SK-N-SH (cell line): ENCODE results near the gene HAUS7. TPM values are rescaled to one million over a fixed set of nuclear protein-coding genes. Genes with fewer than 3 reads are reported as not detected.

Source experiments
- CTCF ChIA-PET: fragments of 300-600, 350-600 bp; formaldehyde crosslinking; extraction: SDS; loops from one replicate; lab custom pipeline; 2021; lab: Yijun Ruan, JAX
- POLR2A ChIA-PET: fragments of 350-600 bp; sonication (Branson Sonifier 250); formaldehyde crosslinking; extraction: SDS; loops from one replicate; lab custom pipeline; 2020; ENCODE audit warnings: antibody characterized with exemption, inconsistent platforms; lab: Yijun Ruan, JAX
- DNase-seq: peaks from one replicate; pipeline ENCODE4 v3.0.0; 2012
- H2AFZ ChIP-seq: fragments of 200-600 bp; sonication (generic); 2 replicates; pipeline ENCODE4 v1.8.1; 2016; ENCODE audit warnings: antibody characterized with exemption, mild to moderate bottlenecking, low read depth
- H3F3A ChIP-seq: fragments of 200-600 bp; sonication (generic); replicated peaks from 2 replicates; pipeline ENCODE3; 2016; ENCODE audit warnings: antibody characterized with exemption, mild to moderate bottlenecking; ENCODE audit not compliant: insufficient read depth
- H3K27ac ChIP-seq, 2 experiments: fragments of 200-500 bp in 1 of 2; fragments of 200-600 bp in 1 of 2; sonication (Bioruptor generic) in 1 of 2; sonication (generic), shearing (Covaris generic) in 1 of 2; 2 replicates each; pipeline versions ENCODE4 v1.5.1 to v1.6.1; 2014 to 2016; ENCODE audit warnings: low read depth in 2 of 2, inconsistent platforms in 1 of 2, low read length in 1 of 2, mild to moderate bottlenecking in 1 of 2, mixed read lengths in 1 of 2
- H3K27me3 ChIP-seq: fragments of 200-600 bp; sonication (generic), shearing (Covaris generic); 2 replicates; pipeline ENCODE4 v1.6.1; 2016; ENCODE audit warnings: mixed run types; ENCODE audit not compliant: insufficient read depth
- H3K36me3 ChIP-seq, 2 experiments: fragments of 200-500 bp in 1 of 2; fragments of 200-600 bp in 1 of 2; sonication (Bioruptor generic) in 1 of 2; sonication (generic) in 1 of 2; replicated peaks in 1 of 2; 2 replicates each; pipeline versions ENCODE3 to v1.5.1; 2014 to 2016; ENCODE audit warnings: low read length in 1 of 2, mild to moderate bottlenecking in 1 of 2; ENCODE audit not compliant: insufficient read depth in 2 of 2, control insufficient read depth in 1 of 2
- H3K4me1 ChIP-seq, 2 experiments: fragments of 200-500 bp in 1 of 2; fragments of 200-600 bp in 1 of 2; sonication (Bioruptor generic) in 1 of 2; sonication (generic), shearing (Covaris generic) in 1 of 2; 2 replicates each; pipeline versions ENCODE4 v1.5.1 to v1.6.1; 2014 to 2016; ENCODE audit warnings: low read depth in 1 of 2, low read length in 1 of 2, mixed run types in 1 of 2; ENCODE audit not compliant: insufficient read depth in 2 of 2, control insufficient read depth in 1 of 2
- H3K4me2 ChIP-seq: fragments of 200-600 bp; sonication (generic), shearing (Covaris generic); 2 replicates; pipeline ENCODE4 v1.6.1; 2017; ENCODE audit warnings: mixed run types
- H3K4me3 ChIP-seq, 2 experiments: fragments of 200-500 bp in 1 of 2; fragments of 200-600 bp in 1 of 2; sonication (Bioruptor generic) in 1 of 2; sonication (generic), shearing (Covaris generic) in 1 of 2; 2 replicates each; pipeline versions ENCODE4 v1.5.1 to v1.8.1; 2014 to 2016; ENCODE audit warnings: low read depth in 2 of 2, inconsistent platforms in 1 of 2, low read length in 1 of 2, mild to moderate bottlenecking in 1 of 2, mixed read lengths in 1 of 2, moderate library complexity in 1 of 2
- H3K79me2 ChIP-seq: fragments of 200-600 bp; sonication (generic); 2 replicates; pipeline ENCODE4 v1.8.1; 2017; ENCODE audit warnings: mild to moderate bottlenecking; ENCODE audit not compliant: insufficient read depth
- H3K9ac ChIP-seq: fragments of 200-600 bp; sonication (generic); 2 replicates; pipeline ENCODE4 v1.6.1; 2017; ENCODE audit warnings: mixed run types
- H3K9me2 ChIP-seq: fragments of 200-600 bp; sonication (generic); 2 replicates; pipeline ENCODE4 v1.6.1; 2017; ENCODE audit warnings: mixed run types
- H3K9me3 ChIP-seq: fragments of 200-600 bp; sonication (generic); 2 replicates; pipeline ENCODE4 v1.6.1; 2017; ENCODE audit warnings: mixed run types, mild to moderate bottlenecking, moderate library complexity
- H4K20me1 ChIP-seq: fragments of 200-600 bp; sonication (generic); 2 replicates; pipeline ENCODE4 v1.6.1; 2017; ENCODE audit warnings: mild to moderate bottlenecking, mixed run types; ENCODE audit not compliant: insufficient read depth
- CHD2 ChIP-seq: fragments of 150-350 bp; IDR thresholded peaks from 2 replicates; pipeline ENCODE4 v1.6.1; 2018; ENCODE audit warnings: low read length; ENCODE audit not compliant: partially characterized antibody
- EZH2phosphoT487 ChIP-seq: fragments of 200-600 bp; sonication (generic); IDR thresholded peaks from 2 replicates; pipeline ENCODE4 v1.6.1; 2017; ENCODE audit warnings: low read depth, mixed run types, mild to moderate bottlenecking, antibody characterized with exemption, moderate library complexity, borderline replicate concordance
- FOSL2 ChIP-seq: IDR thresholded peaks from 2 replicates; pipeline ENCODE4 v1.4.0; 2012; ENCODE audit warnings: low read depth, mild to moderate bottlenecking, moderate library complexity, borderline replicate concordance
- FOXJ3 ChIP-seq: sonication (generic); formaldehyde crosslinking; IDR thresholded peaks from 2 replicates; pipeline ENCODE4 v1.5.1; 2020; ENCODE audit warnings: mild to moderate bottlenecking, missing genetic modification reagents
- FOXM1 ChIP-seq: IDR thresholded peaks from 2 replicates; pipeline ENCODE4 v1.4.0; 2012; ENCODE audit warnings: low read depth, mild to moderate bottlenecking
- GATA2 ChIP-seq: sonication (generic); formaldehyde crosslinking; IDR thresholded peaks from 2 replicates; pipeline ENCODE4 v1.5.0; 2020; ENCODE audit warnings: mild to moderate bottlenecking, missing genetic modification reagents
- MEF2A ChIP-seq: IDR thresholded peaks from 2 replicates; pipeline ENCODE4 v1.4.0; 2012; ENCODE audit warnings: low read depth, borderline replicate concordance
- NFIC ChIP-seq: IDR thresholded peaks from 2 replicates; pipeline ENCODE4 v1.4.0; 2012; ENCODE audit warnings: borderline replicate concordance
- RFX5 ChIP-seq: IDR thresholded peaks from 2 replicates; pipeline ENCODE4 v1.6.1; 2012; ENCODE audit warnings: mild to moderate bottlenecking, improper control_type of control experiment, low read length
- SIN3A ChIP-seq: IDR thresholded peaks from 2 replicates; pipeline ENCODE4 v1.6.1; 2012; ENCODE audit warnings: low read depth, mild to moderate bottlenecking, low read length, moderate library complexity, borderline replicate concordance
- TCF12 ChIP-seq: IDR thresholded peaks from 2 replicates; pipeline ENCODE4 v1.4.0; 2012
- TEAD4 ChIP-seq: IDR thresholded peaks from 2 replicates; pipeline ENCODE4 v1.4.0; 2012; ENCODE audit warnings: mild to moderate bottlenecking, borderline replicate concordance; ENCODE audit not compliant: insufficient read depth
- YY1 ChIP-seq: IDR thresholded peaks from 2 replicates; pipeline ENCODE4 v1.4.0; 2012; ENCODE audit warnings: low read depth, mild to moderate bottlenecking
- WGBS: methylation state at CpG from one replicate; pipeline ENCODE4 v1.1.6; 2017; ENCODE audit warnings: low lambda C conversion rate; 5-methylcytosine and 5-hydroxymethylcytosine counted together
- polyA plus RNA-seq, 3 experiments: library from polyadenylated mRNA; depleted of rRNA; stranded (reverse); fragments of >200 nt; gene quantifications; 2 replicates each; pipeline ENCODE4 v1.2.3, GENCODE V29; 2012
- TF ChIP-seq, protein P1 (sequence below): IDR thresholded peaks from 2 replicates; pipeline ENCODE4; 2012
- TF ChIP-seq, protein P2 (sequence below): IDR thresholded peaks from 2 replicates; pipeline ENCODE4 v1.4.0; 2012; ENCODE audit warnings: low read depth
- TF ChIP-seq, protein P3 (sequence below): IDR thresholded peaks from 2 replicates; pipeline ENCODE4 v1.4.0; 2012; ENCODE audit warnings: low read depth, borderline replicate concordance
- TF ChIP-seq, protein P4 (sequence below): IDR thresholded peaks from 2 replicates; pipeline ENCODE4 v1.6.1; 2012; ENCODE audit warnings: mild to moderate bottlenecking, low read depth, low read length, moderate library complexity
- TF ChIP-seq, protein P5 (sequence below): IDR thresholded peaks from 2 replicates; pipeline ENCODE4 v1.4.0; 2012; ENCODE audit warnings: low read depth, borderline replicate concordance

HAUS7 gene
- polyA plus RNA-seq, 1 of the 3 experiments (the other 2 are of a cell fraction), result 39.7 TPM

DNA sequence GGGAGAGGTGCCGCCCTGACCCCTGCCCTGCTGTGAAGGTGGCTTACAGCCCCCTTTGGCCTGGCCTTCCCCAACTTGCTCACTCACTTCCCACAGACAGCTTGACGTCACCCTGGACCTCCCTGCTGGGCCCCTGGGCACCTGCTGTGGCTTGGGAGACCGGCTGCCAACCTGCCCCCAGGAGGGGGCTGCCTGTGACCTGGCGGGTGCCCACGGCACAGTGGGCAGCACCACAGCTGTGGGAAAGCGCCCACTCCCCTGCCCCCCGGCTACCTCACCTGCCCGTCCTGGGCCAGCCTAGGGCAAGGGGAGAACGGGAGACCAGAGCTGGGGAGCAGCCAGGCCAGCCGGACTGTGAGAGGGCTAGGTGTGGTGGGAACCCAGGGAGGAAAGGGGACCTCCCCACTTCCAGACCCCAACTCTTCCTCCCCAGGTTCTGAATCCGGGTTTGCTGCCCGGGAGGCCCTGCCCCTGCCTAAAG is 61.5 kb downstream of the HAUS7 start:
- no peak overlapping the region for H3K4me3 ChIP-seq
- no peaks in the 10 kb centered on the region for H4K20me1 ChIP-seq
- no peaks in the 10 kb centered on the region for H3F3A ChIP-seq
- no peaks in the 10 kb centered on the region for H3K9me2 ChIP-seq
- ChIA-PET CTCF (interaction anchor here (1.6 kb wide), 1 partner anchor 9 kb away, joined by 4 read pairs; no protein-coding TSS in a partner anchor), POLR2A (no interaction called here)
- 58% methylated on average over 4 of the region's 12 CpGs for WGBS
- TF ChIP-seq FOXM1 (no peak), YY1 (no peak), FOSL2 (no peak), CHD2 (no peak), SIN3A (no peak), EZH2phosphoT487 (no peak), GATA2 (CRISPR knock-in tag) (no peak), TCF12 (no peak), RFX5 (no peak), FOXJ3 (CRISPR knock-in tag) (no peak), MEF2A (no peak), NFIC (no peak), TEAD4 (no peak)
- TF ChIP-seq, protein P1, sequence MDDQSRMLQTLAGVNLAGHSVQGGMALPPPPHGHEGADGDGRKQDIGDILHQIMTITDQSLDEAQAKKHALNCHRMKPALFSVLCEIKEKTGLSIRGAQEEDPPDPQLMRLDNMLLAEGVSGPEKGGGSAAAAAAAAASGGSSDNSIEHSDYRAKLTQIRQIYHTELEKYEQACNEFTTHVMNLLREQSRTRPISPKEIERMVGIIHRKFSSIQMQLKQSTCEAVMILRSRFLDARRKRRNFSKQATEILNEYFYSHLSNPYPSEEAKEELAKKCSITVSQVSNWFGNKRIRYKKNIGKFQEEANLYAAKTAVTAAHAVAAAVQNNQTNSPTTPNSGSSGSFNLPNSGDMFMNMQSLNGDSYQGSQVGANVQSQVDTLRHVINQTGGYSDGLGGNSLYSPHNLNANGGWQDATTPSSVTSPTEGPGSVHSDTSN, result no peak
- TF ChIP-seq, protein P2, sequence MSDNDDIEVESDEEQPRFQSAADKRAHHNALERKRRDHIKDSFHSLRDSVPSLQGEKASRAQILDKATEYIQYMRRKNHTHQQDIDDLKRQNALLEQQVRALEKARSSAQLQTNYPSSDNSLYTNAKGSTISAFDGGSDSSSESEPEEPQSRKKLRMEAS, result no peak
- TF ChIP-seq, protein P3, sequence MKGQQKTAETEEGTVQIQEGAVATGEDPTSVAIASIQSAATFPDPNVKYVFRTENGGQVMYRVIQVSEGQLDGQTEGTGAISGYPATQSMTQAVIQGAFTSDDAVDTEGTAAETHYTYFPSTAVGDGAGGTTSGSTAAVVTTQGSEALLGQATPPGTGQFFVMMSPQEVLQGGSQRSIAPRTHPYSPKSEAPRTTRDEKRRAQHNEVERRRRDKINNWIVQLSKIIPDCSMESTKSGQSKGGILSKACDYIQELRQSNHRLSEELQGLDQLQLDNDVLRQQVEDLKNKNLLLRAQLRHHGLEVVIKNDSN, result no peak
- TF ChIP-seq, protein P4, sequence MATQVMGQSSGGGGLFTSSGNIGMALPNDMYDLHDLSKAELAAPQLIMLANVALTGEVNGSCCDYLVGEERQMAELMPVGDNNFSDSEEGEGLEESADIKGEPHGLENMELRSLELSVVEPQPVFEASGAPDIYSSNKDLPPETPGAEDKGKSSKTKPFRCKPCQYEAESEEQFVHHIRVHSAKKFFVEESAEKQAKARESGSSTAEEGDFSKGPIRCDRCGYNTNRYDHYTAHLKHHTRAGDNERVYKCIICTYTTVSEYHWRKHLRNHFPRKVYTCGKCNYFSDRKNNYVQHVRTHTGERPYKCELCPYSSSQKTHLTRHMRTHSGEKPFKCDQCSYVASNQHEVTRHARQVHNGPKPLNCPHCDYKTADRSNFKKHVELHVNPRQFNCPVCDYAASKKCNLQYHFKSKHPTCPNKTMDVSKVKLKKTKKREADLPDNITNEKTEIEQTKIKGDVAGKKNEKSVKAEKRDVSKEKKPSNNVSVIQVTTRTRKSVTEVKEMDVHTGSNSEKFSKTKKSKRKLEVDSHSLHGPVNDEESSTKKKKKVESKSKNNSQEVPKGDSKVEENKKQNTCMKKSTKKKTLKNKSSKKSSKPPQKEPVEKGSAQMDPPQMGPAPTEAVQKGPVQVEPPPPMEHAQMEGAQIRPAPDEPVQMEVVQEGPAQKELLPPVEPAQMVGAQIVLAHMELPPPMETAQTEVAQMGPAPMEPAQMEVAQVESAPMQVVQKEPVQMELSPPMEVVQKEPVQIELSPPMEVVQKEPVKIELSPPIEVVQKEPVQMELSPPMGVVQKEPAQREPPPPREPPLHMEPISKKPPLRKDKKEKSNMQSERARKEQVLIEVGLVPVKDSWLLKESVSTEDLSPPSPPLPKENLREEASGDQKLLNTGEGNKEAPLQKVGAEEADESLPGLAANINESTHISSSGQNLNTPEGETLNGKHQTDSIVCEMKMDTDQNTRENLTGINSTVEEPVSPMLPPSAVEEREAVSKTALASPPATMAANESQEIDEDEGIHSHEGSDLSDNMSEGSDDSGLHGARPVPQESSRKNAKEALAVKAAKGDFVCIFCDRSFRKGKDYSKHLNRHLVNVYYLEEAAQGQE, result no peak
- TF ChIP-seq, protein P5, sequence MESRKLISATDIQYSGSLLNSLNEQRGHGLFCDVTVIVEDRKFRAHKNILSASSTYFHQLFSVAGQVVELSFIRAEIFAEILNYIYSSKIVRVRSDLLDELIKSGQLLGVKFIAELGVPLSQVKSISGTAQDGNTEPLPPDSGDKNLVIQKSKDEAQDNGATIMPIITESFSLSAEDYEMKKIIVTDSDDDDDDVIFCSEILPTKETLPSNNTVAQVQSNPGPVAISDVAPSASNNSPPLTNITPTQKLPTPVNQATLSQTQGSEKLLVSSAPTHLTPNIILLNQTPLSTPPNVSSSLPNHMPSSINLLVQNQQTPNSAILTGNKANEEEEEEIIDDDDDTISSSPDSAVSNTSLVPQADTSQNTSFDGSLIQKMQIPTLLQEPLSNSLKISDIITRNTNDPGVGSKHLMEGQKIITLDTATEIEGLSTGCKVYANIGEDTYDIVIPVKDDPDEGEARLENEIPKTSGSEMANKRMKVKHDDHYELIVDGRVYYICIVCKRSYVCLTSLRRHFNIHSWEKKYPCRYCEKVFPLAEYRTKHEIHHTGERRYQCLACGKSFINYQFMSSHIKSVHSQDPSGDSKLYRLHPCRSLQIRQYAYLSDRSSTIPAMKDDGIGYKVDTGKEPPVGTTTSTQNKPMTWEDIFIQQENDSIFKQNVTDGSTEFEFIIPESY, result no peak
- no peak overlapping the region for H2AFZ ChIP-seq
- H3K9ac ChIP-seq, result no peak overlapping the region
- no peak overlapping the region for H3K27ac ChIP-seq
- H3K4me2 ChIP-seq, result no peak overlapping the region
- H3K27me3 ChIP-seq, result peaks cover 52% of the 10 kb centered on the region
- no peaks in the 10 kb centered on the region for H3K9me3 ChIP-seq
- H3K4me1 ChIP-seq, result peaks cover 0 to 7% of the 10 kb centered on the region in 2 experiments; a peak in 1 of 4 replicates
- H3K36me3 ChIP-seq, result no peaks in the 10 kb centered on the region
- no peak for DNase-seq
- H3K79me2 ChIP-seq, result no peaks in the 10 kb centered on the region
